CD4-positive, alpha-beta T cell treated with Interleukin-17A for 1 hour (primary cell): ENCODE results near the gene ZNF532.
"Not testable (repeated sequence)": the region's sequence is repeated elsewhere in the genome, so short reads cannot be mapped to it uniquely, and the experiment has no call there.

Experiments used
- DNase-seq: peaks from one replicate; pipeline ENCODE4 v3.0.0-alpha.2; 2020

The ZNF532 gene

GRCh38 chr18:58903533-58903932 lies 38.9 kb downstream of the ZNF532 start:
- no peak for DNase-seq

GRCh38 chr18:58905777-58906428 lies 41.2 kb downstream of the ZNF532 start:
- DNase-seq, result no peak

GRCh38 chr18:58908006-58908405 lies 43.3 kb downstream of the ZNF532 start:
- DNase-seq, result no peak

- DNase-seq, result no peak
Observed at GRCh38 chr18:58909521-58909920, 44.8 kb downstream of the ZNF532 start.

GRCh38 chr18:58911241-58911640 lies 46.6 kb downstream of the ZNF532 start:
- no peak for DNase-seq

GRCh38 chr18:58911766-58912165 lies 47.1 kb downstream of the ZNF532 start:
- DNase-seq, result no peak

- no peak for DNase-seq
Observed at GRCh38 chr18:58915006-58915799, 50.5 kb downstream of the ZNF532 start.

GRCh38 chr18:58915995-58916394 lies 51.3 kb downstream of the ZNF532 start:
- DNase-seq, result no peak

- not testable (repeated sequence) for DNase-seq
Observed at GRCh38 chr18:58919934-58920333, 55.3 kb downstream of the ZNF532 start.

GRCh38 chr18:58922995-58923394 lies 58.3 kb downstream of the ZNF532 start:
- no peak for DNase-seq

- no peak for DNase-seq
Observed at GRCh38 chr18:58924473-58924872, 59.8 kb downstream of the ZNF532 start.

GRCh38 chr18:58927659-58928058 lies 63.0 kb downstream of the ZNF532 start:
- no peak for DNase-seq

GRCh38 chr18:58928386-58928785 lies 63.7 kb downstream of the ZNF532 start:
- no peak for DNase-seq

- DNase-seq, result no peak
Observed at GRCh38 chr18:58929206-58929605, 64.5 kb downstream of the ZNF532 start.

GRCh38 chr18:58934356-58934755 lies 69.7 kb downstream of the ZNF532 start:
- DNase-seq, result no peak

GRCh38 chr18:58934933-58935577 lies 70.4 kb downstream of the ZNF532 start:
- no peak for DNase-seq

- DNase-seq, result no peak
Observed at GRCh38 chr18:58937071-58937886, 72.6 kb downstream of the ZNF532 start.

GRCh38 chr18:58937887-58938267 lies 73.2 kb downstream of the ZNF532 start:
- no peak for DNase-seq

- no peak for DNase-seq
Observed at GRCh38 chr18:58941426-58942099, 76.9 kb downstream of the ZNF532 start.

- DNase-seq, result no peak
Observed at GRCh38 chr18:58943896-58944295, 79.2 kb downstream of the ZNF532 start.

GRCh38 chr18:58947136-58947732 lies 82.6 kb downstream of the ZNF532 start:
- no peak for DNase-seq

GRCh38 chr18:58949031-58949430 lies 84.4 kb downstream of the ZNF532 start:
- no peak for DNase-seq
